ENCODE results near the gene CXXC4.

Gene CXXC4

DNA sequence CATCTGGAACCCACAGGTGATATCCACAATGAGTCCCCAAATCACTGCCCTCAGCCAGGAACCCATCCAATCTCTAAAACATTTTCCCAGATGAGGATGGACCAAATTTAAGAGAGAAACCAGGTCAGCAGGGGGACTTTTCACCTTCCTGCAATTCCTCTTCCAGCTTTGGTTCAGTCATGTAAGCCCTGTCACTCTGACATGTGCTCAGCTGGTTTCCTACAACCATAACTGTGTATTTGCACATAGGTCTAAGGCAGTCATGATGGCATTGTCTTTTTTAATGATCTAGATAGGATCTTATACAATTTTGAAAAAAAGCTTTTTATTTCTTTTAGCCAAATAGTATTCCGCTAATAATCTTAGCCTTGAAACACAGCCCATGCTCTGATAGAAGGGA lies 6.5 kb downstream of the CXXC4 start:
- DNase-seq = no peak

- DNase-seq = no peak
Observed at GRCh38 chr4:104486716-104487504, 7.8 kb downstream of the CXXC4 start.

- DNase-seq = no peak
Observed at GRCh38 chr4:104475652-104476051, 19.0 kb downstream of the CXXC4 start.

- no peak for DNase-seq
Observed at GRCh38 chr4:104472766-104473165, 21.9 kb downstream of the CXXC4 start.

DNA sequence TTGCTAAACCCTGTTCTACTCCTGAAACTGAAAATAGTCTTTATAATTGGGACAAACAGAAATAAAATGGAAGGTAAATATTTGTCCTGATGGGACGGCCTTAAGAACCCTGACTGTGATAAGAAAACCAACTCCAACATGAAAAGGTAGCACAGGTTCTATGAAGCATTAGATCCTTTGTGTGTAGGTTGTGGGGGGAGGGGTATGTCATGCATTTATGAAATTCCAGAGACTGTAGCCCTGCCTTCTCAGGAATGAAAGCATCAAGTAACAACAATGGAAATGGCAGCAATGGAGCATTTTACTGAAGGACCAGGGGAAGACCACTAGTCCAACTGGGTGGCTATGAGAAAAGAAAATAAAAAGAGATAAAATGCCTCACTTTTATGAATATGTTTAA lies 23.9 kb downstream of the CXXC4 start:
- no peak for DNase-seq

DNA sequence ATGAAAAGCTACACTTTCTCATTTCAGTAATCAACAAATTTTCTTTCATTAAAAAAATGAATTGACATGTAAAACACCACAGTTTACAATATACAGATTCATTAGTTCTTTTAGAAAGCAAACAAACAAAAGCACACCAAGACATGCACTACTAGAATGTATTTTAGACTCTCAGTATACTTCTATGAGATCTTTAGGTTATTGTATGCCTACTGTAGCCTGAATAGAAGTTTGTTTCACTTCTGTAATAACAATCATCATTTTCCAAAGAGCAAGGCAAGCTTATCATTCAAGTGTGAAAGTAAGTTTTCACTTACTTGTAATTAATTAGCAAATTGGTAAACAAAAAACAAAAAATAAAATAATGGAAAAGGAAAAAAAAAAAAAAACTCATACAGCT lies 24.9 kb downstream of the CXXC4 start:
- DNase-seq = no peak

DNA sequence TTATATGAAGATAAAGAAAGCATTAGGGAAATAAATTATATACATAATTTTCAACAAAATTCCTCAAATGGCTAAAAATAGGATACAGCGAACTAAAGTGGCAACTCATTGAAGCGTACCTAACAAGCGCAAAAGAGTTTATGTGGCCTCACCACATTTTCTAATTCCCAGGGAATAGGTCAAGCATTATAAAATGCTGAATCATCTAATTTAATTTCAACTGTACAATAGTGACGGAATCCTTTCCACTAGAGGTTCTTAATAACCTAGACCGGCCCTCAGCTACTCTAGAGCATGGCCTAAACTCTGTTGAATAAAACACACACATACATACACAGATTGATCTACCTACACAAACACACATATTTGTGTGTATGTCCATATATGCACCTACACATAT lies 29.1 kb downstream of the CXXC4 start:
- no peak for DNase-seq

- DNase-seq = no peak
Observed at GRCh38 chr4:104465201-104465600, 29.5 kb downstream of the CXXC4 start.

DNA sequence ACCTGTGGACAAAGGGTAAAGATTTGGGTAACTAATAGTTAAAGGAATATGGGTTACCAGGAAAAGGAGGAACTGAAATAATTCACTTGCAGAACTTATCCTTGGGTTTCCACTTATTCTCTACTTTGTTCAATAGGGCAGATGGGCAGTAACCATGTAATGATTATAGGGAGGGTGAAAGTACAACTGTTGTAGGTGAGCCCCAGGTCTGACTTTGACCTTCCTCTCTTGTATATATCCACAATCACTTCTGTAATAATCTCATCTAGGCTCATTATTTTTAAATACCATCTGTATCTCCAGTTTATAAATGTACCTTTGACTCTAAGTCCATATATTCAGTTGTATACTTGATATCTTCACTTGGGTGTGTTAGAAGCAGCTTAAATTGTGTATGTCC lies 32.1 kb downstream of the CXXC4 start:
- no peak for DNase-seq

- DNase-seq = no peak
Observed at GRCh38 chr4:104457308-104457981, 37.2 kb downstream of the CXXC4 start.

GRCh38 chr4:104451573-104451972 lies 43.1 kb downstream of the CXXC4 start:
- peak in 1 of 2 donors; percentile 2 for DNase-seq

- DNase-seq = no peak
Observed at GRCh38 chr4:104449537-104449936, 45.2 kb downstream of the CXXC4 start.

- DNase-seq = no peak
Observed at GRCh38 chr4:104447294-104447693, 47.4 kb downstream of the CXXC4 start.

GRCh38 chr4:104446431-104447278 lies 48.0 kb downstream of the CXXC4 start:
- no peak for DNase-seq

- DNase-seq = no peak
Observed at GRCh38 chr4:104444685-104445084, 50.0 kb downstream of the CXXC4 start.

- no peak for DNase-seq
Observed at GRCh38 chr4:104436542-104436941, 58.2 kb downstream of the CXXC4 start.

GRCh38 chr4:104429150-104429741 lies 65.4 kb downstream of the CXXC4 start:
- no peak for DNase-seq

GRCh38 chr4:104425948-104426347 lies 68.7 kb downstream of the CXXC4 start:
- no peak for DNase-seq

DNA sequence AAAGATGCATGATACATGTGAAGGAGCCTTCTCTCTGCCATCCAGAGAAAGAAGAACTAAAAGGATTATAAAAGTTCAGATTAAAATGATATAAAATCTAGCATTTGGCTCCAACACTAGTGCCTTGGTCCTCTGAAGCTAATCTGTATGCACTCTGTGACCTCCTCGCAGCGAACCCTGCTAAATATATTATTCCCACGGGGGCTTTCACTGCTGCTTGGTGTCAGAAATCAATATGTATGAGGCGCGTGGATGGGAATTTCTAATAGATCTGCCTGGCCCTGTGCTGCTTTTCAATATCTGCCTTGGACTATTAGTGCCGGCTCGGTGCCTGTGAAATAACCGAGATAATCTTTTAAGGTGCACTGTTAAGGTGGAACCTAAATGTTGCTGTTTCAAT lies 69.7 kb downstream of the CXXC4 start:
- no peak for DNase-seq

DNA sequence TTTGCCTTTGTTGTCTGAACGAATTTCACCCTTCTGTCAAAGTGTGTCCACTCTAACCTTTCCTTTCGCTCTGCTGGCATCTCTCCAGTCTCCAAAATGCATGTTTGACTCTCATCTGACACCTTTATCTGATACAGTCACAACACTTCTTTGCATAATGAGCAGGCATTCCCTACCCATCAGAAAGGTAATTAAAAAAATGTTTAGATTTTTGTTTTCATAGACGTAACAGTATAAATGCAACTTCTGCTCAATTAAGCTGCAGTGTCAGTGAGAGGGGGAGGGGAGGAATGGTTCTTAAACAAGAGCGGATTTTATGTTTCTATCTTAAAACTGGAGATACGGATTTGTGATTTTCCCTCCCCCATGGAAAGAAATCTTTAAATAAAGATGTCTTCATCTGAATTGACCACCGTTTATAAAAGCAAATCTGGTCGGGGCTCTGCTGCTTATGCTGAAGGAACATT lies 70.2 kb downstream of the CXXC4 start:
- DNase-seq = no peak

GRCh38 chr4:104421566-104421965 lies 73.1 kb downstream of the CXXC4 start:
- no peak for DNase-seq

GRCh38 chr4:104420766-104421165 lies 73.9 kb downstream of the CXXC4 start:
- DNase-seq = no peak
